ENCODE data around the gene CDC20B. TPM values are rescaled to one million over a fixed set of nuclear protein-coding genes. Genes with fewer than 3 reads are reported as not detected.
A peak's percentile ranks its signal among the peaks of the same experiment; 100 is the strongest.

The CDC20B gene
- total RNA-seq = not detected
- not detected for total RNA-seq (2013)

DNA sequence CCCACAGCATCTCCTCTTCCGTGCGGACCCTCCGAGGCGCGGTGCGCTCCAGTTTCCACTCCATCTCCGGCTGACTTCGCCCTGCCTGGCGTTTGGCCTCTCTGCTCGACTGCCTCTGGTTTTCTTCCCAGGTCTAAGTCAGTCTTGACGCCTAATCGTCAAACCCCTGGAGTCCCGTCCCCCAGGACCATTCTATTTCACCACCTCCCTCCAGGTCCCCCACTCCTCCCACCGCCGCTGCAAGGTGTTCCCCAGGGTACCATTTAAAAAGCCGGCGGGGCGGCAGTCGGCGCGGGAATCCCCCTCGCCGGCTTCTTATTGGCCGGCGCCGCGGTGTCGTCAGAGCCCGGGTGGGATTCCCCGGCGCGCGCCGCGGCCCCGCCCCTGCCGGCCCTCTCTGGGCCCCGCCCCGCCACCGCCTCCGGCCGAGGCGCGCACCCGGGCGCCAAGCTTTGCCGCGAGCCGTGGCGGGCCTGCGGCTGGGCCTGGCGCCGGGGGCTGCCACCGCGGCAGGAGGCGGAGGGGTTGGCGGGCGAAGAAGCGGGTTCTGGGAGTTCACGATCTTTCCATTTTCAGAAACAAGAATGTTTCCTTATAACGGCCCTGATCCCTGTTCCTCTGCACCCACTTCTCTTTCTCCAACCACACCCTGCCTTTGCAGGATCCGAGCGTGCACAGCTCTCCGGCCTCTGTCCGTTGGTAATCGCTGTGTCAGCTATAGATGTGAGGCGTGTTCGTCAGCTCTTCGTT is at the start of gene CDC20B:
Gene CDC20B, minus strand, starts transcription at position 241 of the 750 bp plus-strand sequence. Its CDS starts 177 bp downstream, at position 64.
- Mint-ChIP-seq H3K9me3 (no peaks in the 10 kb centered on the region), H3K36me3 (no peaks in the 10 kb centered on the region), H3K4me3 (peak within 1 kb of the TSS; percentile 86), H3K4me1 (peaks cover 26 to 36% of the 10 kb centered on the region in 2 donors), H3K27ac (peak within 1 kb of the TSS; percentile 82 to 94), H3K27me3 (ENCODE audit: low read depth in 2 of 2) (peaks cover 45 to 60% of the 10 kb centered on the region in 2 donors)
- intact Hi-C loops (cut with micrococcal nuclease) = loop anchor here (1.0 to 10.0 kb wide), 5 partner anchors 60 to 858 kb away; partner anchors contain the start of genes ARL15, CCNO and PLPP1
- DNase-seq = peak; percentile 84 to 91
- Histone ChIP-seq H3K9me3 (ENCODE audit: control insufficient read depth, insufficient read depth, low read length) (peaks cover 3% of the 10 kb centered on the region), H3K36me3 (ENCODE audit: control insufficient read depth, insufficient read depth, low read length) (no peaks in the 10 kb centered on the region), H3K27me3 (ENCODE audit: control insufficient read depth, insufficient read depth, low read length) (peaks cover 60% of the 10 kb centered on the region), H3K4me3 (ENCODE audit: low read length) (peak within 1 kb of the TSS; percentile 51), H3K4me1 (ENCODE audit: control insufficient read depth, insufficient read depth, low read length) (peaks cover 30% of the 10 kb centered on the region), H3K27ac (ENCODE audit: low read length) (peak within 1 kb of the TSS; percentile 20)
- ATAC-seq = peak; percentile 90 to 95 (median 93)
- under 1% methylated on average over 69 of the region's 69 CpGs for WGBS (ENCODE audit: insufficient coverage)
- TF ChIP-seq, protein P1, sequence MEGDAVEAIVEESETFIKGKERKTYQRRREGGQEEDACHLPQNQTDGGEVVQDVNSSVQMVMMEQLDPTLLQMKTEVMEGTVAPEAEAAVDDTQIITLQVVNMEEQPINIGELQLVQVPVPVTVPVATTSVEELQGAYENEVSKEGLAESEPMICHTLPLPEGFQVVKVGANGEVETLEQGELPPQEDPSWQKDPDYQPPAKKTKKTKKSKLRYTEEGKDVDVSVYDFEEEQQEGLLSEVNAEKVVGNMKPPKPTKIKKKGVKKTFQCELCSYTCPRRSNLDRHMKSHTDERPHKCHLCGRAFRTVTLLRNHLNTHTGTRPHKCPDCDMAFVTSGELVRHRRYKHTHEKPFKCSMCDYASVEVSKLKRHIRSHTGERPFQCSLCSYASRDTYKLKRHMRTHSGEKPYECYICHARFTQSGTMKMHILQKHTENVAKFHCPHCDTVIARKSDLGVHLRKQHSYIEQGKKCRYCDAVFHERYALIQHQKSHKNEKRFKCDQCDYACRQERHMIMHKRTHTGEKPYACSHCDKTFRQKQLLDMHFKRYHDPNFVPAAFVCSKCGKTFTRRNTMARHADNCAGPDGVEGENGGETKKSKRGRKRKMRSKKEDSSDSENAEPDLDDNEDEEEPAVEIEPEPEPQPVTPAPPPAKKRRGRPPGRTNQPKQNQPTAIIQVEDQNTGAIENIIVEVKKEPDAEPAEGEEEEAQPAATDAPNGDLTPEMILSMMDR (IDR thresholded peaks at IDR 0.05) = no peak

- Histone ChIP-seq H3K4me3 (ENCODE audit: low read length) (no peak overlapping the region), H3K9me3 (ENCODE audit: control insufficient read depth, insufficient read depth, low read length) (no peaks in the 10 kb centered on the region), H3K36me3 (ENCODE audit: control insufficient read depth, insufficient read depth, low read length) (no peaks in the 10 kb centered on the region), H3K27me3 (ENCODE audit: control insufficient read depth, insufficient read depth, low read length) (peaks cover 62% of the 10 kb centered on the region), H3K4me1 (ENCODE audit: control insufficient read depth, insufficient read depth, low read length) (peaks cover 34% of the 10 kb centered on the region), H3K27ac (ENCODE audit: low read length) (no peak overlapping the region)
- DNase-seq (no peak), ATAC-seq (no peak)
- peaks cover 21 to 28% of the 10 kb centered on the region in 2 donors for H3K4me1 Mint-ChIP-seq
- TF ChIP-seq, protein P1 (IDR thresholded peaks at IDR 0.05) = no peak
- H3K9me3 Mint-ChIP-seq = no peaks in the 10 kb centered on the region
- WGBS (ENCODE audit: insufficient coverage) = 25% methylated on average over 30 of the region's 30 CpGs
- H3K4me3 Mint-ChIP-seq = no peak overlapping the region
- no peak overlapping the region for H3K27ac Mint-ChIP-seq
- H3K27me3 Mint-ChIP-seq (ENCODE audit: low read depth in 2 of 2) = peaks cover 72 to 78% of the 10 kb centered on the region in 2 donors
- intact Hi-C loops (cut with micrococcal nuclease) = no loop called here
- H3K36me3 Mint-ChIP-seq = no peaks in the 10 kb centered on the region
Observed at GRCh38 chr5:55222092-55222984, 49.4 kb upstream of the CDC20B start.

GRCh38 chr5:55220433-55221185 is 47.6 kb upstream of the CDC20B start:
- ATAC-seq (peak in 2 of 3 donors; percentile 29 to 58), DNase-seq (no peak)
- H3K27ac Mint-ChIP-seq = no peak overlapping the region
- intact Hi-C loops (cut with micrococcal nuclease) = no loop called here
- no peak overlapping the region for H3K4me3 ChIP-seq (ENCODE audit: low read length)
- H3K36me3 ChIP-seq (ENCODE audit: control insufficient read depth, insufficient read depth, low read length) = no peaks in the 10 kb centered on the region
- TF ChIP-seq, protein P1 (IDR thresholded peaks at IDR 0.05) = no peak
- H3K36me3 Mint-ChIP-seq = no peaks in the 10 kb centered on the region
- WGBS (ENCODE audit: insufficient coverage) = 6% methylated on average over 62 of the region's 62 CpGs
- H3K4me3 Mint-ChIP-seq = peak overlapping the region; percentile 65
- H3K27ac ChIP-seq (ENCODE audit: low read length) = no peak overlapping the region
- peaks cover 68 to 78% of the 10 kb centered on the region in 2 donors for H3K27me3 Mint-ChIP-seq (ENCODE audit: low read depth in 2 of 2)
- peaks cover 53% of the 10 kb centered on the region for H3K27me3 ChIP-seq (ENCODE audit: control insufficient read depth, insufficient read depth, low read length)
- no peaks in the 10 kb centered on the region for H3K9me3 ChIP-seq (ENCODE audit: control insufficient read depth, insufficient read depth, low read length)
- H3K4me1 ChIP-seq (ENCODE audit: control insufficient read depth, insufficient read depth, low read length) = peaks cover 21% of the 10 kb centered on the region
- no peaks in the 10 kb centered on the region for H3K9me3 Mint-ChIP-seq
- peaks cover 21% of the 10 kb centered on the region in 2 donors for H3K4me1 Mint-ChIP-seq

Data from natural killer cell (primary cell).